K562 (cell line): ENCODE data around the gene CHIC1. TPM values are rescaled to one million over a fixed set of nuclear protein-coding genes. Genes with fewer than 3 reads are reported as not detected.

Source experiments
- BHLHE40 ChIP-seq: IDR thresholded peaks from 2 replicates; pipeline ENCODE4 v1.6.1; 2011; ENCODE audit warnings: low read length, improper control_type of control experiment
- CBFA2T3 ChIP-seq: fragments of 450-650 bp; IDR thresholded peaks from 2 replicates; pipeline ENCODE4 v1.6.1; 2017
- CXXC5 ChIP-seq: fragments of 250-450 bp; sonication (Bioruptor Pico); IDR thresholded peaks from 2 replicates; pipeline ENCODE4 v1.8.0; 2022; ENCODE audit warnings: inconsistent platforms, mild to moderate bottlenecking, moderate library complexity
- FOS ChIP-seq: IDR thresholded peaks from 3 replicates; pipeline ENCODE4 v1.6.1; 2011; ENCODE audit not compliant: insufficient read length; ENCODE audit errors: extremely low read depth
- IRF2 ChIP-seq: sonication (generic); formaldehyde crosslinking; IDR thresholded peaks from 2 replicates; pipeline ENCODE4 v1.8.1; 2022; ENCODE audit warnings: mild to moderate bottlenecking, missing genetic modification reagents
- KLF1 ChIP-seq: fragments of 450-650 bp; IDR thresholded peaks from 2 replicates; pipeline ENCODE4 v1.6.1; 2016; ENCODE audit warnings: missing genetic modification characterization, missing compliant biosample characterization
- MEIS2 ChIP-seq: fragments of 450-650 bp; IDR thresholded peaks from 2 replicates; pipeline ENCODE4 v1.6.1; 2014; ENCODE audit warnings: mild to moderate bottlenecking; ENCODE audit not compliant: partially characterized antibody
- NCOR1 ChIP-seq: fragments of 450-650 bp; IDR thresholded peaks from 2 replicates; pipeline ENCODE4 v1.6.1; 2016; ENCODE audit warnings: mild to moderate bottlenecking, moderate library complexity
- NR2C2 ChIP-seq, 2 experiments: fragments of 200-800 bp in 1 of 2; sonication (Bioruptor generic) in 1 of 2; sonication (generic) in 1 of 2; formaldehyde crosslinking in 1 of 2; IDR thresholded peaks; 2 replicates each; pipeline versions ENCODE4 v1.6.1 to v1.8.0; 2016 to 2022; ENCODE audit warnings: mild to moderate bottlenecking in 1 of 2, missing compliant biosample characterization in 1 of 2, missing genetic modification characterization in 1 of 2, missing genetic modification reagents in 1 of 2
- NR3C1 ChIP-seq: sonication (generic); formaldehyde crosslinking; IDR thresholded peaks from 2 replicates; pipeline ENCODE4 v1.8.1; 2022; ENCODE audit warnings: missing genetic modification reagents
- PHF8 ChIP-seq: fragments of 200-600 bp; sonication (generic); IDR thresholded peaks from 2 replicates; pipeline ENCODE4 v1.6.1; 2012; ENCODE audit warnings: mixed run types, mild to moderate bottlenecking, inconsistent platforms, low read length, moderate library complexity, borderline replicate concordance
- RFX1 ChIP-seq: fragments of 450-650 bp; IDR thresholded peaks from 2 replicates; pipeline ENCODE4 v1.6.1; 2016; ENCODE audit warnings: mild to moderate bottlenecking, moderate library complexity
- SAP30 ChIP-seq: fragments of 200-600 bp; sonication (generic); IDR thresholded peaks from 2 replicates; pipeline ENCODE4 v1.6.1; 2012; ENCODE audit warnings: borderline replicate concordance, low read depth, mild to moderate bottlenecking, moderate library complexity, low read length, control low read depth, inconsistent platforms; ENCODE audit not compliant: insufficient read depth, poor library complexity, severe bottlenecking
- TCFL5 ChIP-seq: fragments of 250-450 bp; sonication (Bioruptor Pico); conservative IDR thresholded peaks from 2 replicates; pipeline ENCODE4 v1.6.1; 2021; ENCODE audit warnings: mild to moderate bottlenecking, moderate library complexity, matching md5 sums
- TGIF2 ChIP-seq: sonication (generic); formaldehyde crosslinking; IDR thresholded peaks from 2 replicates; pipeline ENCODE4 v1.8.1; 2022; ENCODE audit warnings: mild to moderate bottlenecking, missing genetic modification reagents, moderate library complexity
- THRAP3 ChIP-seq: fragments of 450-650 bp; IDR thresholded peaks from 2 replicates; pipeline ENCODE4 v1.6.1; 2016; ENCODE audit warnings: mild to moderate bottlenecking, inconsistent platforms, borderline replicate concordance
- ZNF224 ChIP-seq: sonication (generic); formaldehyde crosslinking; IDR thresholded peaks from 2 replicates; pipeline ENCODE4 v1.8.0; 2022; ENCODE audit warnings: mild to moderate bottlenecking, missing genetic modification reagents
- ZNF695 ChIP-seq: fragments of 450-650 bp; formaldehyde crosslinking; IDR thresholded peaks from 2 replicates; pipeline ENCODE4 v1.4.0; 2020; ENCODE audit warnings: mild to moderate bottlenecking, moderate library complexity
- ZNF699 ChIP-seq: fragments of 250-450 bp; sonication (Bioruptor Pico); IDR thresholded peaks from 2 replicates; pipeline ENCODE4 v1.8.0; 2021; ENCODE audit warnings: mild to moderate bottlenecking, moderate library complexity; ENCODE audit not compliant: insufficient replicate concordance
- ZNF707 ChIP-seq: fragments of 250-450 bp; sonication (Bioruptor Pico); conservative IDR thresholded peaks from 2 replicates; pipeline ENCODE4 v1.8.0; 2022; ENCODE audit warnings: inconsistent platforms, mild to moderate bottlenecking, moderate library complexity
- polyA plus RNA-seq, 8 experiments: library from polyadenylated mRNA; depleted of rRNA in 4 of 8; stranded (reverse) in 5 of 8; unstranded in 3 of 8; fragments of >200 nt; fragmentation: Nextera tagmentation in 2 of 8; fragmentation: Illumina TruSeq in 1 of 8; extraction: Ambion mirVana in 2 of 8; extraction: Trizol in 1 of 8; gene quantifications; 2 replicates each; pipeline versions ENCODE4 v1.2.1 to v1.2.3, GENCODE V29; 2011 to 2014; ENCODE audit warnings: inconsistent platforms in 1 of 8, missing spikeins in 1 of 8
- total RNA-seq, 7 experiments: library from RNA; depleted of rRNA in 6 of 7; stranded (reverse); fragments of >200 nt in 6 of 7; fragmentation: Illumina TruSeq in 2 of 7; extraction: Trizol in 2 of 7; gene quantifications; 2 replicates each; pipeline versions ENCODE4 v1.2.1 to v1.2.3, GENCODE V29; 2011 to 2021; ENCODE audit warnings: low replicate concordance in 1 of 7
- TF ChIP-seq, protein P1 (sequence below), 2 experiments: IDR thresholded peaks in 1 of 2; conservative IDR thresholded peaks in 1 of 2; 2 replicates each; pipeline ENCODE4 v1.6.1; 2016; ENCODE audit warnings: low read depth in 2 of 2, mild to moderate bottlenecking in 1 of 2, missing compliant biosample characterization in 1 of 2, missing genetic modification characterization in 1 of 2, moderate library complexity in 1 of 2
- TF ChIP-seq, protein P2 (sequence below), 3 experiments: fragments of 200-800 bp in 1 of 3; sonication (Bioruptor generic) in 1 of 3; sonication (generic) in 1 of 3; formaldehyde crosslinking in 1 of 3; IDR thresholded peaks; 2 replicates each; pipeline versions ENCODE4 v1.6.1 to v1.8.0; 2016 to 2022; ENCODE audit warnings: mild to moderate bottlenecking in 2 of 3, missing compliant biosample characterization in 2 of 3, missing genetic modification characterization in 2 of 3, missing genetic modification reagents in 1 of 3
- TF ChIP-seq, protein P3 (sequence below): fragments of 250-450 bp; sonication (Bioruptor Pico); IDR thresholded peaks from 2 replicates; pipeline ENCODE4 v1.4.0; 2020; ENCODE audit warnings: mild to moderate bottlenecking, moderate library complexity

Gene CHIC1
- total and polyA plus RNA-seq, 9 of the 15 experiments (the other 6 are each of a cell fraction or from before 2014, with no cell fraction given) = 0.10 to 1.5 (median 1.1) TPM

DNA sequence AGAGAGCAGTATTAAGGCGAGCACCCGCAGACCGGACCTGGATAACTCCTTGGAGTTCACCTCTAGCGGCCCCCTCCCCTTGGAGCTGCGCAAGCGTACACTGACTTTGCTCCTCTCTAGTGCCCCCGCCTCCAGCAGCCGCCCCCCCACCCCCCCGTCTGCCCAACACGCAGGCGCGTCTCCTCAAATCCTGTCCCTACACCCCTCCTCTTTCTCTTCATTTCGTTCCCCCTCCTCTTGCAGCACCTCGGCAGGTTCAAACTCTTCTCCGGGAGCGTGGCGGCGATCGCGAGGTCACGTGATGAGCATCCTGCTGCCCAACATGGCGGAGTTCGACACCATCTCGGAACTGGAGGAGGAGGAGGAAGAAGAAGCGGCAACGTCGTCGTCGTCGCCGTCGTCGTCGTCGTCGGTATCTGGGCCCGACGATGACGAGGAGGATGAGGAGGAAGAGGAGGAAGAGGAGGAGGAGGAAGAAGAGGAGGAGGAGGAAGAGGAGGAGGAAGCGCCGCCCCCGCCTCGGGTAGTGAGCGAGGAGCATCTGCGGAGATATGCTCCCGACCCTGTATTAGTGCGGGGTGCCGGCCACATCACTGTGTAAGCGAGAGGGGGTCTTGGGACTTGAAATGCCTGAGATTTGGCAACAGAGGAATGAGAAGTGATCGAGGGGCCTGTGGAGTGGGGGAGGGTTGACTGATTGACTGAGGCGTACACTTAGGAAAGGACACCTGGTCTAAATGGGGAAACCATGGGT lies at the start of gene CHIC1 (continued):
- no peak for TF ChIP-seq IRF2 (CRISPR knock-in tag)
- TF ChIP-seq, protein P1, sequence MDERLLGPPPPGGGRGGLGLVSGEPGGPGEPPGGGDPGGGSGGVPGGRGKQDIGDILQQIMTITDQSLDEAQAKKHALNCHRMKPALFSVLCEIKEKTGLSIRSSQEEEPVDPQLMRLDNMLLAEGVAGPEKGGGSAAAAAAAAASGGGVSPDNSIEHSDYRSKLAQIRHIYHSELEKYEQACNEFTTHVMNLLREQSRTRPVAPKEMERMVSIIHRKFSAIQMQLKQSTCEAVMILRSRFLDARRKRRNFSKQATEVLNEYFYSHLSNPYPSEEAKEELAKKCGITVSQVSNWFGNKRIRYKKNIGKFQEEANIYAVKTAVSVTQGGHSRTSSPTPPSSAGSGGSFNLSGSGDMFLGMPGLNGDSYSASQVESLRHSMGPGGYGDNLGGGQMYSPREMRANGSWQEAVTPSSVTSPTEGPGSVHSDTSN (CRISPR knock-in tag; IDR thresholded peaks at IDR 0.05; ENCODE audit: low read depth) = no peak
- TF ChIP-seq, protein P1 (tag; conservative IDR thresholded peaks at IDR 0.05; ENCODE audit: low read depth) = no peak
- TF ChIP-seq, protein P2, sequence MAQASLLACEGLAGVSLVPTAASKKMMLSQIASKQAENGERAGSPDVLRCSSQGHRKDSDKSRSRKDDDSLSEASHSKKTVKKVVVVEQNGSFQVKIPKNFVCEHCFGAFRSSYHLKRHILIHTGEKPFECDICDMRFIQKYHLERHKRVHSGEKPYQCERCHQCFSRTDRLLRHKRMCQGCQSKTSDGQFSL (CRISPR knock-in tag; IDR thresholded peaks at IDR 0.05) = no peak
- TF ChIP-seq, protein P2 (tag; IDR thresholded peaks at IDR 0.05) = peak in 1 of 2 experiments; percentile 62; a peak in 2 of 4 replicates
- peak; percentile 21; the same call in 1 of the 2 replicates for TF ChIP-seq PHF8
- no peak for TF ChIP-seq ZNF695 (CRISPR knock-in tag)
- no peak for TF ChIP-seq MEIS2
- TF ChIP-seq TCFL5 (CRISPR knock-in tag) = no peak
- no peak for TF ChIP-seq CBFA2T3
- no peak for TF ChIP-seq ZNF224 (CRISPR knock-in tag)
- no peak for TF ChIP-seq NCOR1
- TF ChIP-seq THRAP3 = no peak
- TF ChIP-seq ZNF707 (CRISPR knock-in tag) = no peak
- no peak for TF ChIP-seq NR3C1 (CRISPR knock-in tag)
- TF ChIP-seq, protein P3, sequence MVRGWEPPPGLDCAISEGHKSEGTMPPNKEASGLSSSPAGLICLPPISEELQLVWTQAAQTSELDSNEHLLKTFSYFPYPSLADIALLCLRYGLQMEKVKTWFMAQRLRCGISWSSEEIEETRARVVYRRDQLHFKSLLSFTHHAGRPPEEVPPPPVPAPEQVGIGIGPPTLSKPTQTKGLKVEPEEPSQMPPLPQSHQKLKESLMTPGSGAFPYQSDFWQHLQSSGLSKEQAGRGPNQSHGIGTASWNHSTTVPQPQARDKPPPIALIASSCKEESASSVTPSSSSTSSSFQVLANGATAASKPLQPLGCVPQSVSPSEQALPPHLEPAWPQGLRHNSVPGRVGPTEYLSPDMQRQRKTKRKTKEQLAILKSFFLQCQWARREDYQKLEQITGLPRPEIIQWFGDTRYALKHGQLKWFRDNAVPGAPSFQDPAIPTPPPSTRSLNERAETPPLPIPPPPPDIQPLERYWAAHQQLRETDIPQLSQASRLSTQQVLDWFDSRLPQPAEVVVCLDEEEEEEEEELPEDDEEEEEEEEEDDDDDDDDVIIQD = no peak
- no peak for TF ChIP-seq SAP30
- TF ChIP-seq KLF1 (tag) = no peak
- TF ChIP-seq TGIF2 (CRISPR knock-in tag) = no peak
- TF ChIP-seq NR2C2 (CRISPR knock-in tag; IDR thresholded peaks at IDR 0.05) = no peak
- TF ChIP-seq NR2C2 (tag; IDR thresholded peaks at IDR 0.05) = no peak
- TF ChIP-seq FOS = no peak
- no peak for TF ChIP-seq RFX1
- TF ChIP-seq BHLHE40 = peak; percentile 79
- no peak for TF ChIP-seq CXXC5 (CRISPR knock-in tag)
- TF ChIP-seq ZNF699 (CRISPR knock-in tag) = no peak
